Measurements from ENCODE around the gene WDR82. TPM values are rescaled to one million over a fixed set of nuclear protein-coding genes. Genes with fewer than 3 reads are reported as not detected.
A peak's percentile ranks its signal among the peaks of the same experiment; 100 is the strongest.

Gene WDR82
- total RNA-seq, 5 donors from 2014 or later (not counting 1 experiment from before 2014, with no cell fraction given), result 119 to 159 (median 154) TPM

DNA sequence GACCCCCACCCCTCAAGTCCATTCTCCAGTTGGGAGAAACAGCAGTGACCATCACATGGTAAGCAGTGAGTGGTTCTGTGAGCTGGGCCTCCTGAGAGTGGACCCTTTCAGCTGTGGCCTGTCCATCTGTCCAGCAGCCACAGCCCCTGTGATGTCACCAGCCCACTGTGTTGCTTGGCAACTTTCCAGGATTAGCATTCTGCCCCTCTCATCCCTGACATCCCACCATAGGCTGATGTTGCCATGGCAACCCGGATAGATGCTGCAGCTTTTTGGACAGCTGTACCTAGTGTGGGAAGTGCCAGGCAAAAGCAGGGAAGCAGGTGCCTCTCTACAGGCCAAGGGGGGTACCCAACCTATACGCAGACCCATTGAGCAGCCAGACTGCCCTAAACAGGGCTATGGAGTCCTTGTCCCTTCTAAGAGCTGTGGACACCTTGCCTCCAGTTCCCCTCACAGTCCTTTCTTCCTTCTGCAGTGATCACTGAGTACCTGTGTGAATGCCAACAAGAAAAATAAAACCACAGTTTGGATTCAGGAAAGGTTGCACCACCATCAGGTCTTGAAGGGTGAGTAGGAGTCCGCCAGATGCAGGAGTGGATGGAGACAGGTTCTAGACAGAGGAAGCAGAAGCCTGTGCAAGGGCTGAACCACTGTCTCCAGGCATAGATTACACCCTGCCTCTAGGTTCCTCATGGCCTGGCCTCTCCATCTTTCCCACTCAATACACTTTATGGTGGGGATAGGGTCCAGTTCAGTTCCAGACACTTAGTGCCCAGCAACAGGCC lies 37.7 kb upstream of the WDR82 start, which contains the start of gene DNAH1:
Gene DNAH1 (plus strand): TSS at position 343 of the 788 bp plus-strand sequence. CDS start 6,124 bp downstream, outside the sequence.
- H3K9me3 Mint-ChIP-seq, result no peaks in the 10 kb centered on the region
- peaks cover 0 to 19% of the 10 kb centered on the region in 2 experiments for H3K4me1 ChIP-seq (ENCODE audit: control insufficient read depth in 1 of 2, extremely low read depth in 1 of 2, insufficient read depth in 2 of 2, low read length in 2 of 2)

DNA sequence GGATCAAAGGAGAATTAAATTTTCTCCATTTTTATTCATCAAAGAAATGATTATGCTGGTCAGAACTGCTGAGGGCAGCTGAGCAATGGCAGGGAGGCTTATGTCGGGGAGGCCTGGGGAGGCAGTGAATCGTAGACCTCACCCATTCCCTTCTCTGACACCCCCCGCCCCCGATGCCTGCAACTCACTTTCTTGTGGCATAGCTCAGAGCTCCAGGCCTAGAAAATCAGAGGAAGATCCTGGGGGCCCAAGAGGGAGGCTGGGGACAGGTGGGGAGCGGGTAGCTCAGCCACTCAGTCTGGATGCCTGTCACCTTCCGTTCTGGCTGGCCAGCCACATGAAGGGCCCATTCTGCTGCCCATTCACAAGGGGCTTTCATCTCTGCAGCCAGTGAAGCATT lies 36.6 kb upstream of the WDR82 start:
- DNase-seq, result no peak
- no peaks in the 10 kb centered on the region for H3K9me3 Mint-ChIP-seq
- ChIA-PET CTCF (no interaction called here), POLR2A (no interaction called here)
- no peak overlapping the region for H3K4me3 Mint-ChIP-seq
- peaks cover 18 to 44% (median 29%) of the 10 kb centered on the region in 3 donors for H3K4me1 Mint-ChIP-seq
- peaks cover 0 to 31% of the 10 kb centered on the region in 2 experiments for H3K4me1 ChIP-seq (ENCODE audit: control insufficient read depth in 1 of 2, extremely low read depth in 1 of 2, insufficient read depth in 2 of 2, low read length in 2 of 2)
- 93% methylated on average over 3 of the region's 6 CpGs for WGBS (ENCODE audit: insufficient coverage)
- no peak overlapping the region for H3K27ac ChIP-seq (ENCODE audit: low read length)
- H3K27me3 ChIP-seq (replicated peaks in 1 of 2; ENCODE audit: control insufficient read depth in 2 of 2, extremely low read depth in 1 of 2, insufficient read depth in 2 of 2, low read length in 1 of 2), result no peaks in the 10 kb centered on the region
- peak overlapping the region in 1 of 2 donors; percentile 52 for H3K27ac Mint-ChIP-seq
- H3K27me3 Mint-ChIP-seq, result no peaks in the 10 kb centered on the region
- no peak for ATAC-seq (replicated peaks in 1 of 4)
- H3K4me3 ChIP-seq (ENCODE audit: control insufficient read depth in 1 of 2, extremely low read depth in 1 of 2, low read length in 1 of 2), result no peak overlapping the region
- H3K36me3 Mint-ChIP-seq, result peaks cover under 1% of the 10 kb centered on the region
- no peaks in the 10 kb centered on the region for H3K9me3 ChIP-seq
- peaks cover 4% of the 10 kb centered on the region in 2 donors for H3K36me3 ChIP-seq (ENCODE audit: control insufficient read depth in 2 of 2, extremely low read depth in 1 of 2, insufficient read depth in 1 of 2, low read length in 1 of 2)

More for the DNA sequence above, 37.7 kb upstream of the WDR82 start, which contains the start of gene DNAH1:
- ChIA-PET POLR2A (no interaction called here), CTCF (interaction anchor here in 1 of 2 donors (0.6 to 0.7 kb wide), 2 partner anchors 73 to 257 kb away, joined by 3 to 6 read pairs; no protein-coding TSS in a partner anchor)
- Histone ChIP-seq H3K27me3 (replicated peaks in 1 of 2; ENCODE audit: control insufficient read depth in 2 of 2, extremely low read depth in 1 of 2, insufficient read depth in 2 of 2, low read length in 1 of 2) (no peaks in the 10 kb centered on the region), H3K36me3 (ENCODE audit: control insufficient read depth in 2 of 2, extremely low read depth in 1 of 2, insufficient read depth in 1 of 2, low read length in 1 of 2) (peaks cover 0 to 4% of the 10 kb centered on the region in 2 donors), H3K9me3 (no peaks in the 10 kb centered on the region), H3K27ac (ENCODE audit: low read length) (no peak within 1 kb of the TSS), H3K4me3 (ENCODE audit: control insufficient read depth in 1 of 2, extremely low read depth in 1 of 2, low read length in 1 of 2) (no peak within 1 kb of the TSS)
- Mint-ChIP-seq H3K4me1 (peaks cover 17 to 33% (median 20%) of the 10 kb centered on the region in 3 donors), H3K27ac (peak within 1 kb of the TSS; percentile 52 to 82), H3K4me3 (peak within 1 kb of the TSS; percentile 21 to 69 (median 64)), H3K27me3 (no peaks in the 10 kb centered on the region), H3K36me3 (no peaks in the 10 kb centered on the region)
- WGBS (ENCODE audit: insufficient coverage), result 93% methylated on average over 2 of the region's 3 CpGs
- DNase-seq, result no peak
- no peak for ATAC-seq (replicated peaks in 1 of 4)

DNA sequence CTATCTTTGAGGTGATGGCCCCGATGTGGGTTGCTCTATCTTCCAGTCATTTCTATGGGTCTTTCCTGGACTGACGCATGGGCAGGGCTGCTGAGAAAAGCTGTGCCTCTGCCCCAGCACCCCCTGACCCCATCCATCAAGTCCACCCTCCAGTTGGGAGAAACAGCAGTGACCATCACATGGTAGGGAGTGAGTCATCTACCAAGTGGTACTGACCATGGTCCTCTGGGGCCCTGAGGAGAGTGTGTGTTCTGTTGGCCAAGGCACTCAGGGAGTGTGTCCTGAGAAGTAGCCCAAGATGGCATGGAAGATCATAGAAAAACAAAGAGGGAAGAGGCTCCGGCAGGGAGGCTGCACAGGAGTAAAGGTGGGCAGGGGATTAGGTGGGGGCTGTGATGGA lies 36.0 kb upstream of the WDR82 start:
- Mint-ChIP-seq H3K4me1 (peaks cover 23 to 47% (median 34%) of the 10 kb centered on the region in 3 donors), H3K27me3 (no peaks in the 10 kb centered on the region), H3K36me3 (peaks cover 3% of the 10 kb centered on the region), H3K9me3 (no peaks in the 10 kb centered on the region), H3K4me3 (no peak overlapping the region), H3K27ac (peak overlapping the region in 1 of 2 donors; percentile 28)
- no peak overlapping the region for H3K27ac ChIP-seq (ENCODE audit: low read length)
- H3K36me3 ChIP-seq (ENCODE audit: control insufficient read depth in 2 of 2, extremely low read depth in 1 of 2, insufficient read depth in 1 of 2, low read length in 1 of 2), result peaks cover 4 to 7% of the 10 kb centered on the region in 2 donors
- H3K27me3 ChIP-seq (replicated peaks in 1 of 2; ENCODE audit: control insufficient read depth in 2 of 2, extremely low read depth in 1 of 2, insufficient read depth in 2 of 2, low read length in 1 of 2), result no peaks in the 10 kb centered on the region
- DNase-seq, result no peak
- H3K9me3 ChIP-seq, result no peaks in the 10 kb centered on the region
- ATAC-seq (replicated peaks in 1 of 4), result no peak
- ChIA-PET CTCF (no interaction called here), POLR2A (no interaction called here)
- 89% methylated on average over 1 of the region's 3 CpGs for WGBS (ENCODE audit: insufficient coverage)
- H3K4me3 ChIP-seq (ENCODE audit: control insufficient read depth in 1 of 2, extremely low read depth in 1 of 2, low read length in 1 of 2), result no peak overlapping the region
- peaks cover 0 to 34% of the 10 kb centered on the region in 2 experiments for H3K4me1 ChIP-seq (ENCODE audit: control insufficient read depth in 1 of 2, extremely low read depth in 1 of 2, insufficient read depth in 2 of 2, low read length in 2 of 2)

DNA sequence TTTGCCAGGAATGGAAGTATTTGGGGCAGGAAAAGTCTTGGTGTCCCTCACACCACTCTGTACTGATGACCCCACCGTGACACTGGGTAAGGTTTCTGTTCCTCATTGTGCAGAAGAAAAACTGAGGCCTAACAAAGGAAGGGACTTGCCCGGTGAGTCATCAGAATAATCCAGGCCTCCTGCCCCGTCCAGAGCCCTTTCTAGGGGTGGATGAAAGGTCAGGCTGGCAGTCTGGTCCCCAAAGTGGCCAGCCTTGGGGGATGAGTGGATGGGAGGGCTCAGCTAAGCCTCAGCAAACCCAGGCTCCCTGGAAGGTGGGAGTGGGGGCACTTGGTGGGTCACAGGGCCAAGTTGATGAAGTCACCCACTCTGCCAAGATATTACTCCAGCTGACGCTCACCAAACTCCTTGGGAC lies 35.3 kb upstream of the WDR82 start:
- no peaks in the 10 kb centered on the region for H3K9me3 Mint-ChIP-seq
- WGBS (ENCODE audit: insufficient coverage), result 58% methylated on average over 3 of the region's 4 CpGs
- peaks cover 6% of the 10 kb centered on the region for H3K36me3 Mint-ChIP-seq
- H3K27ac Mint-ChIP-seq, result peak overlapping the region in 1 of 2 donors; percentile 44
- POLR2A ChIA-PET, result no interaction called here
- H3K4me3 Mint-ChIP-seq, result no peak overlapping the region
- DNase-seq (peak in 1 of 35 experiments; percentile 29), ATAC-seq (replicated peaks in 1 of 4) (no peak)
- Histone ChIP-seq H3K27ac (ENCODE audit: low read length) (no peak overlapping the region), H3K9me3 (no peaks in the 10 kb centered on the region), H3K36me3 (ENCODE audit: control insufficient read depth in 2 of 2, extremely low read depth in 1 of 2, insufficient read depth in 1 of 2, low read length in 1 of 2) (peaks cover 4 to 12% of the 10 kb centered on the region in 2 donors), H3K4me3 (ENCODE audit: control insufficient read depth in 1 of 2, extremely low read depth in 1 of 2, low read length in 1 of 2) (no peak overlapping the region), H3K27me3 (replicated peaks in 1 of 2; ENCODE audit: control insufficient read depth in 2 of 2, extremely low read depth in 1 of 2, insufficient read depth in 2 of 2, low read length in 1 of 2) (no peaks in the 10 kb centered on the region), H3K4me1 (ENCODE audit: control insufficient read depth in 1 of 2, extremely low read depth in 1 of 2, insufficient read depth in 2 of 2, low read length in 2 of 2) (peaks cover 0 to 37% of the 10 kb centered on the region in 2 experiments)
- H3K27me3 Mint-ChIP-seq, result no peaks in the 10 kb centered on the region
- CTCF ChIA-PET, result no interaction called here
- H3K4me1 Mint-ChIP-seq, result peaks cover 23 to 44% (median 36%) of the 10 kb centered on the region in 3 donors

DNA sequence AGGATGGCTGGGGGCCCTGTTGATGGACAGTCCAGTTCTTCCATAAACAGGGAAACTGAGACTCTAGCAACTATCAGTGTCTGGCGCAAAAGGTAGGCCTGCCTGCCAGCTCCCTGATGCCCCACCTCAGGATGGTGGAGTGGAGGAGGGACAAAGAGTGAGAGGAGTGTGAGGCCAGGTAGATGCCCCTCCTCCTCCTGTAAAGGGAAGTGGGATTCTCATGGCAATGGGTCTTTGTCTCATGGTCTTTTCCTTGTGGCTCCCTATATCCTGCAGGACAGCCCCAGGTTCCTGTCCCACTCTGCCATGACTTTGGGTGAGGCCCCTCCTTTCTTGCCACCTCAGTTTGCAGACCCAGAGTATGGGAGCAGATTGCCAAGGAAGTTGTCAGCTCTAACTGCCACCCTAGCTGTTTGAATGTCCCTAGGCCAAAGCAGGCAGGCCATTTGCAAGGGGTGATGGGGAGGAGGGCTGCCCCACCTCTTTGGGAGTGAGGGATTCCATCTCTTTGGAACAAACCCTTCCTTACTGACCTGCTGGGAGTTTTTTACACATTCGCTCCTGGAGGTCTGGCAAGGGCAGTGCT lies 34.8 kb upstream of the WDR82 start:
- DNase-seq (no peak), ATAC-seq (replicated peaks in 1 of 4) (no peak)
- Histone ChIP-seq H3K4me3 (ENCODE audit: control insufficient read depth in 1 of 2, extremely low read depth in 1 of 2, low read length in 1 of 2) (no peak overlapping the region), H3K4me1 (ENCODE audit: control insufficient read depth in 1 of 2, extremely low read depth in 1 of 2, insufficient read depth in 2 of 2, low read length in 2 of 2) (peaks cover 0 to 36% of the 10 kb centered on the region in 2 experiments), H3K27me3 (replicated peaks in 1 of 2; ENCODE audit: control insufficient read depth in 2 of 2, extremely low read depth in 1 of 2, insufficient read depth in 2 of 2, low read length in 1 of 2) (no peaks in the 10 kb centered on the region), H3K9me3 (no peaks in the 10 kb centered on the region), H3K36me3 (ENCODE audit: control insufficient read depth in 2 of 2, extremely low read depth in 1 of 2, insufficient read depth in 1 of 2, low read length in 1 of 2) (peaks cover 4 to 15% of the 10 kb centered on the region in 2 donors), H3K27ac (ENCODE audit: low read length) (no peak overlapping the region)
- H3K9me3 Mint-ChIP-seq, result no peaks in the 10 kb centered on the region
- H3K27me3 Mint-ChIP-seq, result no peaks in the 10 kb centered on the region
- peak overlapping the region in 1 of 2 donors; percentile 44 for H3K27ac Mint-ChIP-seq
- H3K36me3 Mint-ChIP-seq, result peaks cover 9% of the 10 kb centered on the region
- POLR2A ChIA-PET, result no interaction called here
- H3K4me1 Mint-ChIP-seq, result peaks cover 20 to 43% (median 39%) of the 10 kb centered on the region in 3 donors
- no peak overlapping the region for H3K4me3 Mint-ChIP-seq
- 100% methylated on average over 1 of the region's 2 CpGs for WGBS (ENCODE audit: insufficient coverage)
- CTCF ChIA-PET, result no interaction called here

DNA sequence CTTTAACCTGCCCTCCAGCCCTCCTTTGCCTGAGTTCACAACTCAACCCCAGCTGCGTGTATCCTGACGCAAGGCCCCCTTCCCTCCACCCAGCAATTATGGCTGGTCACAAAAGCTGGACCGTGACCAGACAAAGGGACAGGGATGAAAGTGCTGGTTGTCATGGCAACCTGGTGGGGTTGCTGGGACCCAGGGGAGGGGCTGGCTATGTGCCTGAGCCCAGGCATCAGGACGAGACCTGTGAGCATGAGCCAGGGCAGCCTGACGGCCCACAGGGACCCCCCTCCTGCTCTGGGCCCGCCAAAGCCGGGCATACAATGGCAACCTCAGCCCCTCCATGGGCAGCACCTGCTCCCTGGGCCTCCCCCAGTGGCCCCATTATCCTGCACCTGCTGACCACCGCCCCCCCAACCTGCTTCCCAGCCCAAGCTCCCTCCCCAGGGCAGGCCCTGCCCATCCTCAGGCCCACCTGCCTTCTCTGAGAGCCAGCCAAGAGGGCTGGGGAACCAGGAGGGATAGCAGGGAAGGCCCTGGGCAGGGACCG lies 33.2 kb upstream of the WDR82 start:
- CTCF ChIA-PET, result interaction anchor here in 1 of 2 donors (0.6 kb wide), 1 partner anchor 71 kb away, joined by 3 read pairs; no protein-coding TSS in a partner anchor
- H3K27ac Mint-ChIP-seq, result no peak overlapping the region
- no peaks in the 10 kb centered on the region for H3K27me3 ChIP-seq (replicated peaks in 1 of 2; ENCODE audit: control insufficient read depth in 2 of 2, extremely low read depth in 1 of 2, insufficient read depth in 2 of 2, low read length in 1 of 2)
- peaks cover 4 to 15% of the 10 kb centered on the region in 2 donors for H3K36me3 ChIP-seq (ENCODE audit: control insufficient read depth in 2 of 2, extremely low read depth in 1 of 2, insufficient read depth in 1 of 2, low read length in 1 of 2)
- no peaks in the 10 kb centered on the region for H3K27me3 Mint-ChIP-seq
- 100% methylated on average over 7 of the region's 9 CpGs for whole genome bisulfite sequencing (ENCODE audit: insufficient coverage)
- peaks cover 18 to 46% (median 36%) of the 10 kb centered on the region in 3 donors for H3K4me1 Mint-ChIP-seq
- POLR2A ChIA-PET, result no interaction called here
- no peak overlapping the region for H3K4me3 ChIP-seq (ENCODE audit: control insufficient read depth in 1 of 2, extremely low read depth in 1 of 2, low read length in 1 of 2)
- no peaks in the 10 kb centered on the region for H3K9me3 ChIP-seq
- ATAC-seq (replicated peaks in 1 of 4) (no peak), DNase-seq (no peak)
- no peak overlapping the region for H3K4me3 Mint-ChIP-seq
- peak overlapping the region; percentile 59 for H3K27ac ChIP-seq (ENCODE audit: low read length)
- peaks cover 2 to 39% of the 10 kb centered on the region in 2 experiments for H3K4me1 ChIP-seq (ENCODE audit: control insufficient read depth in 1 of 2, extremely low read depth in 1 of 2, insufficient read depth in 2 of 2, low read length in 2 of 2)
- H3K9me3 Mint-ChIP-seq, result no peaks in the 10 kb centered on the region
- H3K36me3 Mint-ChIP-seq, result peaks cover 11% of the 10 kb centered on the region
